LNCAP (cell line): Measurements from ENCODE around the gene KRTAP19-2.

ENCODE experiments used
- CTCF ChIP-seq: fragments of 450-650 bp; IDR thresholded peaks from 2 replicates; pipeline ENCODE4 v1.5.1; 2017; ENCODE audit warnings: mild to moderate bottlenecking

KRTAP19-2 gene

DNA sequence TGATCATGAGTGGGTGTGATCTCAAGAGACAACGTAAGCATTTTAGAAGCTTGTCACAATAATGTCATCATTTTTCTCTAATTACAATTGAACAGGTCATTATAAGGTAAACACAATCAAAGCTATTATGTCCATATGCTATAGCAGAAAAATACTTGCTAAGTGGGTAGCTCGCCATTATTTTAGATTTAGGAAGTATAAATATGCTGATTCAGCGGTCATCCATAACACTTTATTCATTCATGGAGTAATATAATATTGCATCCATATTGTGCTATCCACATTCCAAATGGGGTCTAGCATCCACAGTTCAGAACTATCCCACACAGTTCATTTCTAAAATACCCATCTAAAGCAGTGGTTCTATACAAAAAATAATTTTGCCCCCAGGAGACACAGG lies 38.7 kb downstream of the KRTAP19-2 start:
- no peak for TF ChIP-seq CTCF

GRCh38 chr21:30447056-30447455 lies 40.2 kb downstream of the KRTAP19-2 start:
- no peak for TF ChIP-seq CTCF

GRCh38 chr21:30444204-30444603 lies 43.0 kb downstream of the KRTAP19-2 start:
- no peak for TF ChIP-seq CTCF

GRCh38 chr21:30443226-30443625 lies 44.0 kb downstream of the KRTAP19-2 start:
- TF ChIP-seq CTCF: no peak

- no peak for TF ChIP-seq CTCF
Measured at GRCh38 chr21:30439975-30440374, 47.3 kb downstream of the KRTAP19-2 start, which contains the start of gene KRTAP15-1. Gene KRTAP15-1 (plus strand): TSS chr21:30440275. CDS start chr21:30440328, 53 bp downstream.
